H1 (cell line): ENCODE data around the gene DENND5B. TPM values are rescaled to one million over a fixed set of nuclear protein-coding genes. Genes with fewer than 3 reads are reported as not detected.

ENCODE experiments used
- CTCF ChIA-PET: fragments of 300-600 bp; sonication (Branson Sonifier 250); formaldehyde crosslinking; loops from one replicate; lab custom pipeline; 2021; ENCODE audit not compliant: partially characterized antibody; lab: Charles Lee
- POLR2A ChIA-PET: fragments of 300-600 bp; sonication (Branson Sonifier 250); formaldehyde crosslinking; loops from one replicate; lab custom pipeline; 2021; ENCODE audit warnings: inconsistent platforms; ENCODE audit not compliant: partially characterized antibody; lab: Charles Lee
- DNase-seq, 2 experiments: peaks; one replicate each; pipeline versions ENCODE4 v3.0.0 to v3.0.0-alpha.2; 2010 to 2022; ENCODE audit warnings: low spot score in 2 of 2, low read depth in 1 of 2, mixed read lengths in 1 of 2
- FAIRE-seq: peaks from 2 replicates; lab custom pipeline; 2011; peaks lifted over from hg19 to GRCh38; lab: Jason Lieb, UNC
- H2AFZ ChIP-seq: 2 replicates; pipeline ENCODE4 v1.8.1; 2012; ENCODE audit warnings: low read length, inconsistent platforms
- H2AK5ac ChIP-seq: 2 replicates; pipeline ENCODE4 v1.6.1; 2013; ENCODE audit warnings: low read depth, low read length
- H2BK120ac ChIP-seq: replicated peaks from 2 replicates; pipeline ENCODE3; 2013; ENCODE audit warnings: low read depth, low read length, inconsistent platforms
- H2BK12ac ChIP-seq: 2 replicates; pipeline ENCODE4 v1.6.1; 2013; ENCODE audit warnings: low read depth, low read length
- H2BK15ac ChIP-seq: 2 replicates; pipeline ENCODE4 v1.6.1; 2013; ENCODE audit warnings: low read length
- H2BK20ac ChIP-seq: 2 replicates; pipeline ENCODE4 v1.6.1; 2013; ENCODE audit warnings: low read length
- H2BK5ac ChIP-seq: 2 replicates; pipeline ENCODE4 v1.6.1; 2013; ENCODE audit warnings: low read depth, low read length
- H3K14ac ChIP-seq: 2 replicates; pipeline ENCODE4 v1.6.1; 2013; ENCODE audit warnings: inconsistent platforms; ENCODE audit not compliant: insufficient read length
- H3K18ac ChIP-seq: 2 replicates; pipeline ENCODE4 v1.6.1; 2013; ENCODE audit warnings: low read length; ENCODE audit errors: extremely low read depth
- H3K23ac ChIP-seq: 2 replicates; pipeline ENCODE4 v1.6.1; 2013; ENCODE audit warnings: inconsistent platforms; ENCODE audit not compliant: insufficient read length
- H3K23me2 ChIP-seq: 2 replicates; pipeline ENCODE4 v1.6.1; 2013; ENCODE audit warnings: low read depth, low read length
- H3K27ac ChIP-seq: 2 replicates; pipeline ENCODE4 v1.6.1; 2011; ENCODE audit warnings: low read depth, low read length, inconsistent platforms
- H3K27me3 ChIP-seq, 4 experiments: replicated peaks in 1 of 4; 1 replicate in 1 of 4; 2 replicates in 3 of 4; pipeline versions ENCODE4 v1.6.1 to v1.8.1; 2011 to 2013; ENCODE audit warnings: low read length in 3 of 4, mild to moderate bottlenecking in 3 of 4, inconsistent platforms in 2 of 4, mixed read lengths in 2 of 4, moderate library complexity in 1 of 4; ENCODE audit not compliant: control insufficient read depth in 3 of 4, insufficient read depth in 3 of 4; ENCODE audit errors: extremely low read depth in 1 of 4
- H3K36me3 ChIP-seq, 4 experiments: 2 replicates each; pipeline versions ENCODE4 v1.6.1 to v1.8.1; 2011 to 2013; ENCODE audit warnings: mild to moderate bottlenecking in 4 of 4, low read length in 3 of 4, moderate library complexity in 2 of 4, control low read depth in 1 of 4, inconsistent platforms in 1 of 4; ENCODE audit not compliant: insufficient read depth in 4 of 4, control insufficient read depth in 2 of 4
- H3K4ac ChIP-seq: replicated peaks from 2 replicates; pipeline ENCODE3; 2013; ENCODE audit warnings: low read length, low read depth, mixed read lengths, inconsistent platforms; ENCODE audit not compliant: insufficient read length
- H3K4me1 ChIP-seq, 4 experiments: replicated peaks in 1 of 4; 1 replicate in 1 of 4; 2 replicates in 3 of 4; pipeline versions ENCODE4 v1.6.1 to v1.8.1; 2011 to 2013; ENCODE audit warnings: low read length in 3 of 4, inconsistent platforms in 2 of 4, mixed read lengths in 1 of 4; ENCODE audit not compliant: insufficient read depth in 4 of 4, control insufficient read depth in 3 of 4
- H3K4me2 ChIP-seq, 2 experiments: 2 replicates each; pipeline versions ENCODE4 v1.6.1 to v1.8.1; 2011 to 2013; ENCODE audit warnings: low read depth in 2 of 2, low read length in 2 of 2, control low read depth in 1 of 2, inconsistent platforms in 1 of 2, mild to moderate bottlenecking in 1 of 2; ENCODE audit not compliant: insufficient read depth in 1 of 2
- H3K4me3 ChIP-seq, 4 experiments: fragments of 200-600, 300-600 bp in 1 of 4; sonication (generic), shearing (Covaris generic), sonication (Bioruptor Twin) in 1 of 4; 2 replicates each; pipeline versions ENCODE4 v1.5.1 to v1.8.1; 2011 to 2016; ENCODE audit warnings: low read length in 4 of 4, low read depth in 3 of 4, control low read depth in 2 of 4, inconsistent platforms in 2 of 4, mild to moderate bottlenecking in 2 of 4, mixed read lengths in 1 of 4, moderate library complexity in 1 of 4; ENCODE audit not compliant: insufficient read depth in 2 of 4; ENCODE audit errors: extremely low read depth in 1 of 4
- H3K56ac ChIP-seq: replicated peaks from 2 replicates; pipeline ENCODE3; 2013; ENCODE audit warnings: low read depth, mild to moderate bottlenecking, mixed read lengths, low read length, inconsistent platforms; ENCODE audit not compliant: insufficient read length
- H3K79me1 ChIP-seq: 2 replicates; pipeline ENCODE4 v1.6.1; 2013; ENCODE audit warnings: low read depth, low read length, control low read depth
- H3K79me2 ChIP-seq, 2 experiments: 2 replicates each; pipeline versions ENCODE4 v1.6.1 to v1.8.1; 2012 to 2013; ENCODE audit warnings: low read length in 2 of 2, mild to moderate bottlenecking in 2 of 2, inconsistent platforms in 1 of 2; ENCODE audit not compliant: insufficient read depth in 2 of 2, control insufficient read depth in 1 of 2
- H3K9ac ChIP-seq, 4 experiments: replicated peaks in 1 of 4; 1 replicate in 1 of 4; 2 replicates in 3 of 4; pipeline versions ENCODE4 v1.6.1 to v1.8.1; 2011 to 2013; ENCODE audit warnings: low read depth in 3 of 4, low read length in 3 of 4, control low read depth in 2 of 4, mild to moderate bottlenecking in 2 of 4, moderate library complexity in 2 of 4, inconsistent platforms in 1 of 4; ENCODE audit errors: extremely low read depth in 1 of 4
- H3K9me3 ChIP-seq, 2 experiments: 2 replicates each; pipeline versions ENCODE4 v1.6.1 to v1.8.1; 2012 to 2013; ENCODE audit warnings: mild to moderate bottlenecking in 2 of 2, moderate library complexity in 2 of 2, control low read depth in 1 of 2, inconsistent platforms in 1 of 2, low read depth in 1 of 2, low read length in 1 of 2, mixed read lengths in 1 of 2; ENCODE audit not compliant: insufficient read depth in 2 of 2
- H4K20me1 ChIP-seq, 2 experiments: replicated peaks in 1 of 2; 2 replicates each; pipeline versions ENCODE3 to v1.8.1; 2011 to 2013; ENCODE audit warnings: inconsistent platforms in 2 of 2, low read length in 2 of 2, mild to moderate bottlenecking in 1 of 2; ENCODE audit not compliant: insufficient read depth in 2 of 2, control insufficient read depth in 1 of 2
- H4K5ac ChIP-seq: 2 replicates; pipeline ENCODE4 v1.6.1; 2013; ENCODE audit warnings: low read length, low read depth, mixed read lengths, inconsistent platforms; ENCODE audit not compliant: insufficient read length
- H4K8ac ChIP-seq: 2 replicates; pipeline ENCODE4 v1.8.0; 2013; ENCODE audit warnings: mild to moderate bottlenecking, moderate library complexity, low read length, inconsistent platforms; ENCODE audit not compliant: insufficient read depth; ENCODE audit errors: extremely low read depth
- H4K91ac ChIP-seq: replicated peaks from 2 replicates; pipeline ENCODE3; 2013; ENCODE audit warnings: low read length, mixed read lengths, inconsistent platforms; ENCODE audit not compliant: insufficient read length
- BCL11A ChIP-seq, 2 experiments: IDR thresholded peaks; one replicate each; pipeline ENCODE4 v1.6.1; 2011; ENCODE audit warnings: low read depth in 2 of 2, low read length in 2 of 2, mild to moderate bottlenecking in 2 of 2
- NRF1 ChIP-seq: IDR thresholded peaks from 2 replicates; pipeline ENCODE4 v1.6.1; 2011; ENCODE audit warnings: mild to moderate bottlenecking, low read depth, low read length, improper control_type of control experiment
- POLR2AphosphoS5 ChIP-seq: IDR thresholded peaks from 2 replicates; pipeline ENCODE4 v1.6.1; 2011; ENCODE audit warnings: low read depth, low read length
- SIRT6 ChIP-seq: IDR thresholded peaks from one replicate; pipeline ENCODE4 v1.7.1; 2012; ENCODE audit warnings: low read length, inconsistent platforms
- SRF ChIP-seq: IDR thresholded peaks from 2 replicates; pipeline ENCODE4 v1.6.1; 2011; ENCODE audit warnings: mild to moderate bottlenecking, low read depth, low read length, moderate library complexity
- TAF7 ChIP-seq: optimal IDR thresholded peaks from 2 replicates; pipeline ENCODE3; 2011; ENCODE audit warnings: low read depth, mild to moderate bottlenecking, inconsistent platforms, low read length, moderate library complexity, borderline replicate concordance
- polyA plus RNA-seq, 7 experiments: library from polyadenylated mRNA; depleted of rRNA in 3 of 7; stranded (reverse) in 5 of 7; unstranded in 2 of 7; fragments of >200 nt in 5 of 7; fragments of 200-250 nt in 2 of 7; gene quantifications; 1 replicate in 5 of 7; 2 replicates in 1 of 7; 4 replicates in 1 of 7; pipeline versions ENCODE4 v1.2.1 to v1.2.3, GENCODE V29; 2011 to 2013; ENCODE audit warnings: missing spikeins in 2 of 7, mixed read lengths in 2 of 7
- total RNA-seq: library from RNA; stranded (reverse); fragmentation: NEBNext Ultra II Directional; extraction: Animal tissue kit (Norgen Biotek cat#: 25700); gene quantifications from 2 replicates; pipeline ENCODE4 v1.2.1, GENCODE V29; 2021

Gene DENND5B
- total and polyA plus RNA-seq, 2 of the 8 experiments (the other 6 are each of a cell fraction or from before 2014, with no cell fraction given) = 13.4 to 20.2 TPM

GRCh38 chr12:31470459-31470858 is 120.5 kb downstream of the DENND5B start:
- no peak for TF ChIP-seq SRF
- TF ChIP-seq NRF1 = no peak
- TF ChIP-seq TAF7 = no peak
- TF ChIP-seq BCL11A (IDR thresholded peaks at IDR 0.05; ENCODE audit: low read depth in 2 of 2, low read length in 2 of 2) = no peak
- TF ChIP-seq SIRT6 = no peak
- TF ChIP-seq POLR2AphosphoS5 = no peak
- H2BK15ac ChIP-seq = no peak overlapping the region
- H3K79me1 ChIP-seq = peaks cover 1% of the 10 kb centered on the region; the same call in 1 of the 2 replicates
- no peaks in the 10 kb centered on the region for H3K23me2 ChIP-seq
- FAIRE-seq = no peak
- H4K5ac ChIP-seq = no peak overlapping the region
- ChIA-PET POLR2A (interaction anchor here (0.9 kb wide), 1 partner anchor 48 kb away, joined by 3 read pairs; no protein-coding TSS in a partner anchor), CTCF (interaction anchor here (0.6 to 1.1 kb wide), 2 partner anchors 62 to 205 kb away, joined by 3 read pairs; no protein-coding TSS in a partner anchor)
- no peaks in the 10 kb centered on the region for H3K9me3 ChIP-seq
- DNase-seq = no peak
- no peak overlapping the region for H2BK120ac ChIP-seq
- no peak overlapping the region for H2AK5ac ChIP-seq
- no peak overlapping the region for H3K56ac ChIP-seq
- H3K36me3 ChIP-seq = no peaks in the 10 kb centered on the region
- H2BK20ac ChIP-seq = no peak overlapping the region
- H2BK12ac ChIP-seq = no peak overlapping the region
- no peak overlapping the region for H2BK5ac ChIP-seq
- no peak overlapping the region for H4K91ac ChIP-seq
- H3K9ac ChIP-seq = no peak overlapping the region
- peaks cover 0 to 3% (median 0%) of the 10 kb centered on the region in 4 experiments; a peak in 1 of 7 replicates for H3K4me1 ChIP-seq
- no peak overlapping the region for H4K8ac ChIP-seq
- H2AFZ ChIP-seq = no peak overlapping the region
- H3K23ac ChIP-seq = no peak overlapping the region
- no peak overlapping the region for H3K27ac ChIP-seq
- no peaks in the 10 kb centered on the region for H3K79me2 ChIP-seq
- no peak overlapping the region for H3K4me3 ChIP-seq
- no peak overlapping the region for H3K18ac ChIP-seq
- no peaks in the 10 kb centered on the region for H3K27me3 ChIP-seq
- no peak overlapping the region for H3K4me2 ChIP-seq
- H3K4ac ChIP-seq = no peak overlapping the region
- H4K20me1 ChIP-seq = no peaks in the 10 kb centered on the region
- no peak overlapping the region for H3K14ac ChIP-seq
